HG03039 (cell line): ENCODE data around the gene MAFG.
A peak's percentile ranks its signal among the peaks of the same experiment; 100 is the strongest.

Experiments used
- ATAC-seq: cut with Tn5 transposase; IDR thresholded peaks from one replicate; pipeline ENCODE4 v1.9.1; 2021; ENCODE audit warnings: mild to moderate bottlenecking, moderate library complexity; ENCODE audit not compliant: unreplicated experiment

MAFG gene

DNA sequence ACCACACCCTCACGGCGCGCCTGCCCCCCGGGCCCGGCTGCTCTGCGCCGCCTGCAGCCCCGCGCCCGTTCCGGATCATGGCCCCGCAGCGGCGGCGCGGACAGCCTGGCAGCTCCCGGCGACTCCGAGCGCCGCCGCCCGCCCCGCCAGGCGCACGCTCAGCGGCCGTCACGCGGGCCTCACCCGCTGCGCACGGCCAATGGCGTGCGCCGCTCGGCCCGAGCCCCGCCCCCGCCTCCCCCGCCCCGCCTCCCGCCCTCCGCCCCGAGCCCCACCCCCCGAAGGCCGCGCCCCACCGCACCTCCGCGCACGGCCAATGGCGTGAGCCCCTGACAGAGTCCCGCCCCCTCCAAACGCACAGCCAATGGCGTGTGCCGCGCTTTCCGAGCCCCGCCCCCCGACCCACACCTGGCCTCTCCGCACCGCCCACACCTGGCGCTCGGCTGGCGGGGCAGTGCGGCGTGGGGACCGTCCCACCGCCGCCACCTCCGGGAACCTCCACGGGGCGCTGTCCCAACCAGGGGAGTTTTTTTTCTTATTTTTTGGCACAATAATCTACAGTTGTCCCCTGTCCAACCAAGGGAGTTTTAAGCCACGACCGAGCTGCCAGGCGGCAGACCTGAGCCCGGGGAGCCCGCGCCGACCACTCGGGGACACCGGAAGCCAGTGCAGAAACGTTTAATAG lies 16.1 kb downstream of the MAFG start, which contains the start of gene PCYT2:
Gene PCYT2, minus strand, starts transcription at position 123 of the 685 bp plus-strand sequence. Its CDS starts 44 bp downstream, at position 79.
- ATAC-seq, result peak; percentile 65

DNA sequence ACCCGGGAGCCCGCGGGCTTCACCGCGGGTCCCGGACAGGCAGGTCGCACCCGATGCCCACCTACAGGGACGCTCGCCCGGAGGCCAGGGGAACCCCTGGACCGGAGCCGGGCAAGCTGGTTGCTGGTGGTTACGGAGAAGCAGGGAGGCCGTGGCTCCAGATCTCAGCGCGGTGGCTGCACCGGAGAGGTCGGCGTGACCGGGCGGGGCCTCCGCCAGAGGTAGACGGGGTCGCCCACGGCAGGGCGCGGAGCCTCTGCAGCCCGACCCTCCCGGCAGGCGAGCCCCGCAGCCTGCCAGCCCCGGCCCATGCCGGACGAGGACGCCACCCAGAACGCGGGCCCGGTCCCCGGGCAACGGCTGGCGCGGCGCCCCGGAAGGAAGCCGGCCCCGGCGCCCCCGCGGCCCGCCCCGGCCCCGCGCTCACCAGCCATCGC lies 16.7 kb downstream of the MAFG start:
- ATAC-seq, result peak; percentile 21

DNA sequence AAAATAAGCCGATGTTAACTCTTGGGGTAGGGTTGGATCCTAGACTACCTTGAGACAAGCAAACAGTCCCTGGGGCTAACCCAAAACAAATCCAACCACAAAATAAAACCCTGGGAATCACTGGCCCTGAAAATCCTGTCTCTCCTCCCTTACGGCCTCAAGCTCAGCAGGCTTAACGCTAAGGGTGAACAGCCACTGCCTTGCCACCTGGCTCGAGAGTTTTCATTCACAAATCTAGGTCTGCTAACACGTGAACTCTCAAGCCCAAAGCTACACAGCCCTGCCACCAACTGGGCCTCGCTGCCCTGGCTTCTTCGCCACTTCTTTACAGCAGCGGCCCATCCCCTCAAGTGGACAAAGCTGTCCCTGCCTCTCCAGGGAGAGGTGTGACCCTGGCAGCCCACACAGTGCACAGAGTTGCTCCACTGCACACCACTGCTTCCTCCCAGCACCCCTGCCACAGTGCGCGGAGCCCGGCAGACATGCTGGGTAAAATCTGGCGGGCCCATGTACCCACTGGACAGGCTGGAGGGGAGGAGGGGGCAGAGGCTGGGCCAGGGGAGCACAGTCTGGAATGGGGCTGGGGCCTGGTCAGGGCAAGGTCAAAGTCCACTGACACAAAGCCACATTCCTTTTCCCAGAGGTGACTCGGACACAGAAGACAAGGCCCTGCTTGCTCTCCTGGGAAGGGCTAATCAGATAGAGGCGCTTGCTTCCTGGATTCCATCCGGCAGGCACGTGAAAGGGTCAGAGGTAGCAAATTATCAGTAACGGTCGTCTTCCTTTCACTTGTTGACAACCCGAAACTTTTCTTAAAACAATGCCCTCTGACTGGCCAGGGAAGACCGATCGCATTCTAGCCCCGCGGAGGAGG lies 17.3 kb downstream of the MAFG start:
- no peak for ATAC-seq

DNA sequence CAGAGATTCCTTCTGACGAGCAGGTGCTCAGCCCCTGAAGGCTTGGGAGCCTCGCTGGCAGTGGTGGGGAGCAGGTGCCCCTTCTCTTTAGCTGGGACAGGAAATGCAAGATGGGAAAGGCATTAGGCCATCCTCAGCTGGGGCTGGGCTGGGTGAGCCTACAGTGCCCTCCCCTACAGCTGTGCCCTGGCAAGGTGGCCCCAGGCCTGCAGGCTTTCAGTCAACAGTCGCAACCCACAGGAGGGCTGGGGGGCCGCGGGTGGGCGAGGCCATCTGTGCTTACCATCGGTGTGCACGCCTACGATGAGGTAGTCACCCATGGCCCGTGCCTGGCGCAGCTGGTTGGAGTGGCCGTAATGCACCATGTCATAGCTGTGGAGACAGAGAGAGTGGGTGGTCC lies 18.3 kb downstream of the MAFG start:
- ATAC-seq, result no peak

DNA sequence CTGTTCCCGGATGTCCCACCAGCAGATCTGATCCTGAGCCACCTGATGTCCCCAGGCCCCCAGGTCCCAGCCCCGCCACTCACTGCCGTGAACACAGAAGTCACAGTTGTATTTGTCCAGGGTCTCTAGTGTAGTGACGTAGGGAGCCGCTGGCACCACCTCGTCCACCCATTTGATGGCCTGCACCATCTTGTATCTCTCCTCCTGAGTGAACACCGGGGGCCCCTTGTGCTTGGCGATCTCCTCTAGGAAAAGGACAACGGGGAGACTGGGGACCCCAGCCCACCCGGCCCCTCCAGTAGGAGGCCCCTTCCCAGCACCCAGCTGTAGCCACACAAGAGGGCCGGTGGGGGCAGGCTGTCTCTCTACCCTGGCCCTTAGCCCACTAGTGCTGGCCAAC lies 18.7 kb downstream of the MAFG start:
- ATAC-seq, result no peak

DNA sequence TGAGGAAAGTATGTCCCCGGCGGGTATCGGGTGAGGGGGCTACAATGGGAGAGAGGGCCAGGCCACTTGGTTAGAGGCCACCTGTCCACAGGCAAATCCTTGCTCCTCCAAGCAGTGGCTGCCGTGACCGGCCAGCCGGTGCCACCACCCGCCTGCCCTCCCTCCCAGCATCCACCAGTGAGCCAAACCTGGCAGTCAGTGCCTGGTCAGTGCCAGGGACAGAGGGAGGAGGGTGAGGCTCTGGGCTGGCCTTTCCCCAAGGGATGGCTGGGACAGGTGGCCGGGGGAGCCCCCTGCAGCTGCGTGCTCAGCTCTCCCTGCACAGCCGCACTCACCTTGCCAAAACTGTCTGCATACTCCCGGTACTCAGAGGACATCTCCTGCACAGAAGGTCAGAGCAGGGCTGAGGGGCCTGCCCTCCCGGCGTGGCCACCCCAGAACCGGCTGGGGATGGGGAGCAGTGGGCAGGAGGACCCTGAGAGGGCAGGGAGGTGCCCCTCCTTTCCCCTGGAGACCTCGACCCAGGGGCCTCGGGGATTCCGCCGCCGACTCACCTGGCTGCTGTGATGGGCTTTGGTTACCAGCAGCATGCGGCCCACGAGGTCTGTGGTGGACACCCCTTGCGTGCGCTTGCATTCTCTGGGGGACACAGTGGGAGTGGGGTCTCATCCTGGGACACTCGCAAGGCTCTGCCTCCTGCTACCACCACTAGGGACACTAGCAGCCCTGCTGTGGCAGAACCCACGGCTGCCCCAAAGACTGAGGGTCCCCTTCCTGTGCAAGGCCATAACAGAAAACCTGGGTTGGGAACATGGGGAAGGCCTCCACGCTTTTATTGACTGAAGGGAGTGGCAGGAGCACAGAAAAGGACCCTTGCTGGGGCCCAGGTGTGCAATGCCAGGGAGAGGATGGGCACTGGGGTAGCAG lies 20.1 kb downstream of the MAFG start:
- ATAC-seq, result no peak

DNA sequence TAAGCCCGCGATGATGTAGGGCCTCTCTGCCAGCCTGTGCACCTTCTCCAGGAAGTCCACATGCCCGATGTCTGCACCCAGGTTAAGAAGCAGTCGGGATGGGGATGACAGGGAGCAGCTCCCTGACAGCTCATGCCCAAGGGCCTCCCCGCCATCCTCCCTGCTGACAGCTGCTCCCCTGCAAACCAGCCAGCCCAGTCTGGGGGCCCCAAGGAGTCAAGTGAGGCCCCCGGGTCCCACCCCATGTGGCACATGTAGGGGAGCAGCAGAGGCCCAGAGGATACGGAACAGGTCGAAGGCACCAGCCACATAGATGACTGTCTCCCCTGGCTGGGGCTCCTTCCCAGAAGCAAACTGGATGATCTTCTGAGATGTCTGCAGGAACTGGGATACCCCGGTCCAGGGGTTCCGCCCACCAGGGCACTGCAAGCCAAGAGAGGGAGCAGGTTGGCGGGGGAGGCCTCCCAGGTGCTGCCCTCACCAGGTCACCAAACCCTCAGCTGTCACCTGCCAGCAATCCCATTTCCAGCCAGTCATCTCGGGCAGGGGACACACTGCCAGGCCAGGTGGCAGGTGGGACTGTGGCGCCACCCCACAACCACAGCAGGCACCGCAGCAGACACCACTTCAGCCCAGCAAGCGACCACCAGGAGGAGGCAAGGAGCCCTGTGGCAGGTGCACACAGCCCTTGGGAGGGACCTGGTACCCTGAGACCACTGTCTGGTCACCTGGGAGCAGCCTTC lies 20.9 kb downstream of the MAFG start:
- ATAC-seq, result no peak

DNA sequence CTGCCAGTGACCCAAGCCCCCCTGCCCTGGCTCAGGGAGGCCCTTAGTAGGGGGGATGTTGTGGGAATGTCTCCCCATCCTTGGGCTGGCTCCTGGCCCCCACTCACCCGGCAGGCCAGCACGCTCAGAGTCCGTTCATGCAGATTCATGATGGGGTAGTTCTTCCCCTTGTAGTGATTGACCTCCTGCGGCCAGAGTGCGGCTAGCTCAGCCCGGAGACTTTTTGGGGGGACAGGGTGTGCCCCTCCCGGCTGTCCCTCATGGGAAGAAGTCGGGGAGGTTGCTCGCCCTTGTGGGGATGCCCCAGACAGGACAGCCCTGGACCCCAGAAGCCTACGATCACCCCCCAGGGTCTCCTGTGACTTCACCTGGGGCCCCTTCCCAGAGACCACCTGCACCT lies 21.5 kb downstream of the MAFG start:
- ATAC-seq, result no peak

DNA sequence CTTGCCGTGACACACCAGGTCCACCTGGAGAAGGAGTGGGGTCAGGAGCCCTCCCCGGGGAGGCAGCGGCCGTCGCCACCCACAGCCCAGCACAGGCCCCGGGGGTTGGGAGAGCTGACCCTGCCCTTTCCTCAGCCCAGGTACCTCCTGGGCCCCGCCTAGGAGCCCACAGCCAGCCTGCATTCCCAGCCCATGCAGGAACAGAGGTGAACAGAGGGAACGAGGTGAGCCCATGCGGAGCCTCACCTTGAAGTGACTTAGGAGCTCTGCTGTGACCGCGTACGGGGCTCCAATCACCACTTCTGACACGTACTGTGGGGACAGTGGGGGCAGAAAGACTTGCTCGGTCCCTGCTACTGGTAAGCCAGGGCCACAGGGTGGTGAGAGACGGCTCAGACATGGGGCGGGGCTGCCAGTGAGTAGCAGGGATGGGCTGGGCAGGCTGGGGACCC lies 22.1 kb downstream of the MAFG start:
- no peak for ATAC-seq

DNA sequence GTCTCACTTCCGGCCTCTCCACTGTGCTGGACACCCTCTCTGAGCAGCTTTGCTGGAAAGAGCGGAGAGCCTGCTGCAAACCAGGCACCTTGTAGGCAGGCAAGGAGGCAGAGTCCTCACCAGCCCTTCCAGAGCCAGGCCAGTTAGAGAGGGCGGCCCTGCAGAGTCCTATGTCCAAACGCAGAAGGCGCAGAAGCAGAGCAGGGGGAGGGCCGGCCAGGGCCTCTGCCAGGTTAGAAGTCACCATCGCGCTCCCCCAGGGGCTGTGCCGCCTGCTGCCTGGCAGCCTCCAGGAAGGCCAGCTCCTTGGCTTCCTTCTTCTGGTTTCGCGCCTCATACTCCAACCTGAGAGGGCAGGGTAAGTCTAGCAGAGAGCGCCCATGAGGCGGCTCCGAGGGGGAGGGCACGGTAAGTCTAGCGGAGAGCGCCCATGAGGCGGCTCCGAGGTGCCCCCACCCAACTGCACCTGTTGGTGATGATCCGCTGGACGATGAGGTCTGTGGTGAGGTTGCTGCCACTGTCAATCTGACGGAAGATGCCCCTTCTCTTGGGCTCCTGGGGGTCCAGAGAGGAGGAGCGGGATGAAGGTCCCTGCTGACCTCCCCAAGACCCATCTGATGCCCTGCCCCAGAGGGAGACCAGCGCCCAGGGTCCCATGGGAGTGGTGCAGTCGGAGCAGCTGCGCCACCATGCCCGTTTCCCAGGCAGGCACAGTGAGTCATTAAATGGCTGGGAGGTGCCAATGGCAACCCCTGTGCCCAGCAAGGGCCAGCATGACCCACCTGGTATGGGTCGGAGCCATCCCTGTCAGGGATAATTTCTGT lies 22.7 kb downstream of the MAFG start:
- ATAC-seq, result no peak

DNA sequence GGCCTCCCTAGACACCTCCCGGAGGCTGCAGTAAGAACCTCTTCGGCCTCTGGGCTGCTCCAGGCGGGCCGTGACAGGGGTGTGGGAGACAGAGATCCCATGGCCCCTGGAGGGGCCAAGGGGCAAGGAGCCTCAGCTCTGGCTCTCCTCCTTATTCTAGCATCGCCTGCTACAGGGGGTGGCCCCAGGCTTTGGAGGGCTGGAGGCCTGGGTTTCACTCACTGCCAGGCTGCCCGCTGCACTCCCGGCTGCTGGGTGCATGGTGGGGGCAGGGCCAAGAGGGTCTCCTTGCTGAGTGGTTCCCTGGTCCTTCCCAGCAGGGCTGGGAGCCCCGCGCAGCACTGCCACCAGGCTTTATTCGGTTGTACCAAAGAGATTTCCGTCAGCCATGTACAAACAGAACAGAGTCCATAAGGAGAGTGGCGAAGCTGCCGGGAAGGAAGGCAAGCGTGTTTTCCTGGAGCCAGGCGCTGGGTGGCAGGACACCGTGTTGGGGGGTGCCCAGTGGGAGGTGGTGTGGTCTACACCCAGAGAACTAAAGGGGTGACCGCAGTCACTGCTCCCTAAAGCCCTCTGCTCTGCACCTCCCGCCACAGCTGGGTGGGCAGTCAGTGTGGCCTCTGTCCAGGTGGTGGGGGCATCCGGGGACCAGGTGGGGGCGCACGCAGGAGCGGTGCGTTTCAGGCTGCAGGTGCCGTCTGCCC lies 23.5 kb downstream of the MAFG start:
- ATAC-seq, result no peak

DNA sequence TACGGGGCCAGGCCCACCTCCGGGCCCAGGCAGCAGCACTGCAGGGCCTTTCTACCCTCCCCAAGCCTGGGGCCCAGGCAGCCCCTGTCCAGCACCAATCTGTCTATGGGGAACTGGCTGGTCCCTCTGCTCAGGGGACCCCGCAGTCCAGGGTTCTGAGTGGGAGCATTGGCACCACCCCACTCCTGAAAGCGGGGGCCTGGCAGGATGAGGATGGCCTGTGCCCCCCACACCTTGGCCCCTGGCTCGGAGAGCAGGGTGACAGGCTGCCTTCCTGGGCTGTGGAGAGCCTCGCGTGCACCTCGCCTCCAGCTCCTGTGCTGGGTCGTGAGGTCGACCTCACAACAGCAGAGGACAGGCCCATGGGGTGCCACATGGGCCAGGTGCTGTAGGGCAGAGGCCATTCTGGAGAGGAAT lies 24.1 kb downstream of the MAFG start:
- ATAC-seq, result no peak

DNA sequence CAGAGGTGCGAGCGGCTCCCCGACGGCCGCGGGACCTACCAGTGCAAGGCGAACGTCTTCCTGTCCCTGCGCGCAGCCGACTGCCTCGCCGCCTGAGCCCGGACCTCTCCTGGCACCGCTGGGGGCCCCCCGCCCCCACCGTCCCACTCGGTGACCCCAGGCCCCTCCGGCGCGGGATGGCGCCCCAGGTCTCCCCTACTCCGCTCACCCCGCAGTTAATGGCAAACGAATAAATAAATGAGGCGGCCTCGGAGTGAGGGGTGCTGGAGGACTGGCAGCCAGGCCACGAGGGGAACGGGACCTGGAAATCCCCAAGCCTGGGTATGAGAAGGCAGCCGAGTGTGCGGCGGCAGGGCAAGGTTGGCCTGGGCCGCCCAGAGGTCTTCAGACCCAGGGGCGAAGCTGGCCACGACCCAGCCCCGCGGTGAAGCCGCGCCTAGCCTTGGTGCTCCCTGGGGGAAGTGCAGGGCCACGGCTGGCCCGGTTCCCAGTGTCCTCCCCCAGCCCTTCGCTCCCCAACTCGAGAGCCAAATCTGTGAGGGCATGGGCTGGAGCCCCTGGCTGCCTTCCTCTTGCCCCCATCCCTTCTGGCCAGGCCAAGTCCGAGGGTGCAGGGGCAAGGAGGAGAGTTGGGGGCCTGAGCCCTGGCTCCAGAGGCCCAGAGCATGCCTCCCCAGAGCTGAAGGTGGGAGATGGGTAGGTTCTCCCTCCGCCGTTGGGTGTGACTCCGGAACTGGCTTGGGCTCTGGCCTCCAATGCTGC lies 24.7 kb downstream of the MAFG start:
- no peak for ATAC-seq

DNA sequence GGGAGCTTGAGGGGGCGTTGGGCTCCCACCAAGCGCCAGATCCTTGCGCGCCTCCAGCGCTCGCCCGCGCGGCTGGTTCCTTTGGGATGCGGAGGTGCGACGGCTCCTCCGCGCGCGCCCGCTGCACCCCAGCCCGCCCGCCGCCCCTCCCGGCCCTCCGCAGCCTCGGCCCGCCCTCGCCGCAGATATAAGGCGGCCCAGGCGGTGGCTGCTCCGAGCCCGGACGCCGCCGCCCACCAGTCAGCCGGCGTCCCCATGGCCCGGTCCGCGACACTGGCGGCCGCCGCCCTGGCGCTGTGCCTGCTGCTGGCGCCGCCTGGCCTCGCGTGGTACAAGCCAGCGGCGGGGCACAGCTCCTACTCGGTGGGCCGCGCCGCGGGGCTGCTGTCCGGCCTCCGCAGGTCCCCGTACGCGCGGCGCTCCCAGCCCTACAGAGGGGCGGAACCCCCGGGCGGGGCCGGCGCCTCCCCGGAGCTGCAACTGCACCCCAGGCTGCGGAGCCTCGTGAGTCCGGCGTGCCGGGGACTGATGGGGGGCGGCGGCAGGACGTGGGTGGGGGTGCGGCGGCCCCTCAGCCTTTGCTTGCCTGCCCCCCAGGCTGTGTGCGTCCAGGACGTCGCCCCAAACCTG lies 25.4 kb downstream of the MAFG start, which contains the start of gene NPB:
Gene NPB, plus strand, starts transcription at position 216 of the 630 bp plus-strand sequence. Its CDS starts 40 bp downstream, at position 256.
- ATAC-seq, result no peak

DNA sequence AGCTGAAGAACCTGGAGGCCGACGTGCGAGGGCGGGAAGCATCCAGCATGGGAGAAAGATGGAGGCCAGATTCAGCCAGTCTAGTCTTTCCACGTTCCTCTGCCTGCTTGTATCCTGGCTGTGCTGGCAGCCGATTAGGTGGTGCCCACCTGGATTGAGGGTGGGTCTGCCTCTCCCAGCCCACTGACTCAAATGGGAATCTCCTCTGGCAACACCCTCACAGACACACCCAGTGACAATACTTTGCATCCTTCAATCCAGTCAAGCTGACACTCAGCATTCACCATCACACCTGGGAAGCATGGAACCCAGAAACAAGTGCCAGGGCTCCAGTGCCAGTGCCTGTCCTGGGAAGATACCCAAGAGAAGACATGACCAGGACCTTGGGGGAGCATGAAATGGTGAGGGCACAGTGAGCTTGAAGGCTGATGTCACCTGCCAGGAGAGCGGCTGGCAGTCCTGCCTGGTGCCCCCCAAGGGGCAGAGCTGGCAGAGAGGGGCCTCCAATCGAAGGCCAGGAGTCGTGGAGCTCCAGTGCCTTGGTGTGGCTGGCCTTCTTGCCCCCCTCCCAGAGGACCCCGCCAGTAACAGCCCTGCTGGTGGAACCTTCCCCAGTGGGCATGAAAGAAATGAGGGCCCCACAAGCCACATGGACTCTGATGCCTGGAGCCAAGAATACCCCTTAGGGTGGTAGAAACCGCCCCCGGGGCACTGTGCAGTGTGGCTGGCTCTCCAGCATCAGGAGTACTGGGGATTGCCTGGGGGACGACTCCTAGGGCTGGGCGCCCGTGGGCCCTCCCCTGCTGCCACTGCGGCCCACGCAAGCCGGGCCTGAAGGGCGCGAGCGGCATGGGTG lies 26.1 kb downstream of the MAFG start:
- no peak for ATAC-seq

DNA sequence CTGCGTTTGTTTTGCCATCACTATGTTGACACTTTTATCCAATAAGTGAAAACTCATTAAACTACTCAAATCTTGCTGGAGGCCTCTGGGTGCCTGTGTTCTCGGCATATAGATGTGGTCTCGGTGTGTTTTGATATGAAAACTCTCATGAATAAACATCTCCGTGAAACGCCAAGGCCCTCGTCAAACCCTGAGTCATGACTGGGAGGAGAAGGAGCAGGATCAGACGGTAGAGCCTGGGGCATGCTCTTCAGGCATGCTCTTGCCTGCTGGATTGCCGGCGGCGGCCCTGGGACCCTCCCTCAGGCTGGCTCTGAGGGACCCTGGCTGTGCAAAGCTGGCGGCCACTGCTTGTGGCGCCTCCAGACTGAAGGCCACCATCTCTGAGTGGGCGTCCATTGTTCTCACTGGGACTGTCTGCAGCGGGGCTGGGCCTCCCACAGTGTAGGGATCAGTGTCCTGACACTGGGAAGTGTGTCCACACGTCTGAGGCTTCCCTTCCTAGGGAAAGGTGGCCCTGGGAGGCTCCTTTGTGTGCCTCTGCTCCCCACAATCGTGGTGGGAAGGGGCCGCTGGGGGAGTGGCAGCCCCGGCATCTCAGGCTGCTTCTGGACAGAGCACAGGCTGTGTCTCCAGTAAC lies 27.2 kb downstream of the MAFG start:
- no peak for ATAC-seq
